ENCODE data around the gene FLT1.

DNA sequence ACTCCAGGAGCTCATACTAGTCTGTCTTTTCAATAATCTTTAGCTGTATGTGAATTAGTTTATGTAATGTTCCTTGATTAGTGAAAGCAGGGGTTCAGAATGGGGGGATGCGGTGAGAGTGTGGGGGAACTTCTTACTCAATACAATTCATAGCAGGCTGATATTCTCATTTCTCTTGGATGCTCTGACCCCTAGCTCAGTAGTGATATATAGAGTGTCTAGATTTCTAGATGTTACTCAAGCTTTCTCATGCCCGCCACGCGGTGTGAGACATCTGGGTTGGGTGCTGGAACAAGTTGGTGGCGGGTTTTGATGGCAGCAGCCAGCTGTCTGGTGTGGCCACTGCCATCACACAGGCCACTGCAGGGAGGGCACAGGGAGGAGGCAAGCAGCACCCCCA lies 39.3 kb upstream of the FLT1 start:
- no peak for TF ChIP-seq GATA2 (IDR thresholded peaks at IDR 0.05; ENCODE audit: low read depth, low read length)
- no peak for TF ChIP-seq GATA3 (IDR thresholded peaks at IDR 0.05; ENCODE audit: low read depth, low read length)

All from SH-SY5Y (cell line).